Measurements from ENCODE around the gene CIC. TPM values are rescaled to one million over a fixed set of nuclear protein-coding genes. Genes with fewer than 3 reads are reported as not detected.
A peak's percentile ranks its signal among the peaks of the same experiment; 100 is the strongest.
"Not testable (repeated sequence)": the region's sequence is repeated elsewhere in the genome, so short reads cannot be mapped to it uniquely, and the experiment has no call there.

The CIC gene
- total RNA-seq, 6 experiments from 2014 or later, result 67.6 to 75.4 (median 73.7) TPM

DNA sequence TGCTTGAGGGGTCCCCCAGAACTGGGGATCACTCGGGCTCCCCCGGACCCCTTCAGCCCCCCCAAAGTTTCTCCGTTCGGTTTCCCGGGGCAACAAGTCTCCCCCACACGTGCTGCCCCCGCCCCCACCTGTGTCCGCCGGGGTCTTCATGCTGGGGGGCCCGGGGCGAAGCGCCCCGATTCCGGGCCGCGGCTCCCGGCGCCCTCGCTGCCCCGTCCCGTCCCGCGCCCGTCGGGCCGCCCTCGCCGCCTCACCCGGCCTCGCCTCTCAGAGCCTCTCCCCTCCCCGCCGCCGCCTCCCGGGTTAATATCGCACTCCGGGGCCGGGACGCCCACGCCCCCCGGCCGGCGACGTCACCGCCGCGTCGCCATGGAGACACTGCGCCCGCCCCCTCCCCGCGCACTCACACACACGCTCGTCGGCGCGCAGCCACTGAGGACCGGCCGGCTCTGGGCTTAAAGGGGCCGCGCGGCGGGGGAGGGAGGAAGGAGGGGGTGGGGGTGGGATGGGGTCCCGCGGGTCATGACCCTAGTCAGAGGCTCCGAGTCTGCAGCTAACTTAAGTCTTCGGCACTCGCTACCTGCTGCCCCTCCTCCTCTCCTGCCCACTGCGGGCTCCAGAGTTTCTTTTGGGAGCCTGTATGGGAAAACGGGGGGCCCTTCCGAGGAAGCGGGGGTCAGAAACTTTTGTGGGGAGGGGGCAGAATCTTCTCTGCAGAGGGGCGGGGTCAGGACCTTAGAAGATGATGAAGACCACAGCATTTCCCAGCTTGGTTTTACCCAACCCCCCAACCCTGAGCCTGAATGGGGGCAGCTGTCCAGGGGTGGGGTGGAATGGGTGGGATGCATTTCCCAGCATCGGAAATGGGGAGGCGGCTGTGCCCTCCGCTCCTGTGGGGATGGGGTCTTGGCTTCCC is 13.9 kb upstream of the CIC start, which contains the start of gene ERF:
TSS of gene ERF (minus strand) at position 279 of the 916 bp plus-strand sequence. CDS start at position 150, 129 bp downstream.
- Mint-ChIP-seq H3K27me3 (ENCODE audit: insufficient read depth) (peaks cover 3% of the 10 kb centered on the region; the same call in 1 of the 2 replicates), H3K36me3 (ENCODE audit: low read depth) (peaks cover 9% of the 10 kb centered on the region), H3K27ac (peak within 1 kb of the TSS; percentile 93), H3K4me3 (peak within 1 kb of the TSS; percentile 91), H3K4me1 (ENCODE audit: low read depth) (peaks cover 40% of the 10 kb centered on the region), H3K9me3 (no peaks in the 10 kb centered on the region; the same call in 1 of the 2 replicates)
- peak; percentile 83 for DNase-seq
- TF ChIP-seq, protein P1, sequence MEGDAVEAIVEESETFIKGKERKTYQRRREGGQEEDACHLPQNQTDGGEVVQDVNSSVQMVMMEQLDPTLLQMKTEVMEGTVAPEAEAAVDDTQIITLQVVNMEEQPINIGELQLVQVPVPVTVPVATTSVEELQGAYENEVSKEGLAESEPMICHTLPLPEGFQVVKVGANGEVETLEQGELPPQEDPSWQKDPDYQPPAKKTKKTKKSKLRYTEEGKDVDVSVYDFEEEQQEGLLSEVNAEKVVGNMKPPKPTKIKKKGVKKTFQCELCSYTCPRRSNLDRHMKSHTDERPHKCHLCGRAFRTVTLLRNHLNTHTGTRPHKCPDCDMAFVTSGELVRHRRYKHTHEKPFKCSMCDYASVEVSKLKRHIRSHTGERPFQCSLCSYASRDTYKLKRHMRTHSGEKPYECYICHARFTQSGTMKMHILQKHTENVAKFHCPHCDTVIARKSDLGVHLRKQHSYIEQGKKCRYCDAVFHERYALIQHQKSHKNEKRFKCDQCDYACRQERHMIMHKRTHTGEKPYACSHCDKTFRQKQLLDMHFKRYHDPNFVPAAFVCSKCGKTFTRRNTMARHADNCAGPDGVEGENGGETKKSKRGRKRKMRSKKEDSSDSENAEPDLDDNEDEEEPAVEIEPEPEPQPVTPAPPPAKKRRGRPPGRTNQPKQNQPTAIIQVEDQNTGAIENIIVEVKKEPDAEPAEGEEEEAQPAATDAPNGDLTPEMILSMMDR (IDR thresholded peaks at IDR 0.05), result no peak

DNA sequence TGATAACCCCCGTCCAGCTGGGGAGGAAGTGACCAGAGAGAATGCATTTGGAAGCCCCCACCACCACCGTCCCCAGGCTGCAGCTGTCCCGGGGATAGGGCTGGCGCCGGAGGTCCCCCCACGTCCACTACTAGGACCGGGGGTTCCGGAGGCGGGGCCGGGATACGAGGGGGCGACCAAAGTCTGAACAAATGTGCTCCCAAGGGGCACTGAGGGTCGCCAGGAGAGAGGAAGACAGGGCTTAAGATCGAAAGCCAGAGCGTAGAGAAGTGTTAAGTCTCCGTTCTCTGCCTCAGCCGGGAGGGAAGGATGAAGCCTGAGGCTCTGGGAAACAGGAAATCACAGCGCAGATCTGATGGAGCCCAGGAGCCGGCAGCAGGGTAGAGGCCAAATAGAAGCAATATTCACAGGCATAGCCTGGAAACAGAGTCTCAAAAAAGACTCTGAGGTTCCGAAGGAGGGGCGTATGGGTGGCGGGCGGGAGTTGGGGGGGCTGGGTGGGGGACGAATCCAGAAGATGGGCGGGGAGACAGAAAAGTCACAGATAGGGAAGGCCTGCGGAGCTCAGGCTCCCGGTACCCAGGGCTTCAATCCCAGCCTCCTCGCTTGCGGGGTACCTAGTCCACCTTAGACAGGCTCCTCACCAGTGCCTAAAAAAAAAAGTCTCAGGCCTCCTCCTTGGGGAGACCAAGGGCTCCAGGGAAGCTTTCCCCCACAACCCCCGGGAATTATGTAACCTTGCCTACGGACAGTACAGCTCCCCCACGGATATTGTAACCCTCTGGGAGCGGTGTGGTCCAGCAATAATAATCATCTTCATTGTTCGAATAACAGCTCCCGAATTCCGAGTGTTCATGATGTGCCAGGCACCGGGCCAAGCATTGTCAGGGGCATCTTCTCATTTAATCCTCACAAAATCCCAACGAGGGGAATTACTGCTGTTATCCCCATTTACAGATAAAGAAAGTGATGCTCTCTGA is 13.0 kb upstream of the CIC start:
- TF ChIP-seq, protein P1 (IDR thresholded peaks at IDR 0.05), result no peak
- Mint-ChIP-seq H3K9me3 (no peaks in the 10 kb centered on the region; the same call in 1 of the 2 replicates), H3K4me1 (ENCODE audit: low read depth) (peaks cover 31% of the 10 kb centered on the region), H3K4me3 (peak overlapping the region; percentile 91), H3K27ac (peak overlapping the region; percentile 93), H3K36me3 (ENCODE audit: low read depth) (peaks cover 9% of the 10 kb centered on the region), H3K27me3 (ENCODE audit: insufficient read depth) (peaks cover 3% of the 10 kb centered on the region; the same call in 1 of the 2 replicates)
- DNase-seq, result no peak

DNA sequence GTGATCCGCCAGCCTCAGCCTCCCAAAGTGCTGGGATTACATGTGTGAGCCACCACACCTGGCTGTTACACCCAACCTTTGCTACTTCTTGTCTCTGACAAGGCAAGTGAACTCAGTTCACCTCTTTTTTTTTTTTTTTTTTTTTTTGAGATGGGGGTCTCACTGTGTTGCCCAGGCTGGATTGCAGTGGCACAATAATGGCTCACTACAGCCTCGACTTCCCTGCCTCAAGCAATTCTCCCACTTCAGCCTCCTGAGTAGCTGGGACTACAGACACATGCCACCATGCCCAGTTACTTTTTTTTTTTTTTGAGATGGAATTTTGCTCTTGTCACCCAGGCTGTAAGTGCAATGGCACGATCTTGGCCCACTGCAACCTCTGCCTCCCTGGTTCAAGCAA is 11.2 kb upstream of the CIC start:
- not testable (repeated sequence) for H3K27ac Mint-ChIP-seq; H3K27me3 Mint-ChIP-seq (ENCODE audit: insufficient read depth); H3K36me3 Mint-ChIP-seq (ENCODE audit: low read depth); DNase-seq; H3K4me3 Mint-ChIP-seq; H3K9me3 Mint-ChIP-seq
- H3K4me1 Mint-ChIP-seq (ENCODE audit: low read depth), result peaks cover 21% of the 10 kb centered on the region

DNA sequence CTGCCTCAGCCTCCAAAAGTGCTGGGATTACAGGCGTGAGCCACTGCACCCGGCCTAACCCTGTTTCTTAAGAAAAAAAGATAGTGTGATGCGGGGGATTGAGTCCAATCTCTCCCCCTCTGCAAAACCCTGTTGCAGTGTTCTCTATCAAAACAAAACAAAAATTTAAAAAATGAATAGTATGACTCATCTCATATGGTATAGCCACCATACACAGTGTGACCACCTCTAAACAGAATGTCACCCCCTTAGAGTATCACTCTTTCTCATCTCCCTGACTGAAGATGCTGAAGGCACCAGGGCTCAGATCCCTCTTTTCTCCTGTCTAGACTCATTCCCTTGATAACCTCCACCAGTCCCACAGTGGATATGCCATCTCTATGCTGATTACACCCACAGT is 7.3 kb upstream of the CIC start:
- H3K27ac Mint-ChIP-seq, result no peak overlapping the region
- no peaks in the 10 kb centered on the region for H3K27me3 Mint-ChIP-seq (ENCODE audit: insufficient read depth)
- H3K9me3 Mint-ChIP-seq, result no peaks in the 10 kb centered on the region
- H3K4me1 Mint-ChIP-seq (ENCODE audit: low read depth), result peaks cover 7% of the 10 kb centered on the region
- no peak overlapping the region for H3K4me3 Mint-ChIP-seq
- H3K36me3 Mint-ChIP-seq (ENCODE audit: low read depth), result no peaks in the 10 kb centered on the region
- TF ChIP-seq, protein P1 (IDR thresholded peaks at IDR 0.05), result no peak
- no peak for DNase-seq

DNA sequence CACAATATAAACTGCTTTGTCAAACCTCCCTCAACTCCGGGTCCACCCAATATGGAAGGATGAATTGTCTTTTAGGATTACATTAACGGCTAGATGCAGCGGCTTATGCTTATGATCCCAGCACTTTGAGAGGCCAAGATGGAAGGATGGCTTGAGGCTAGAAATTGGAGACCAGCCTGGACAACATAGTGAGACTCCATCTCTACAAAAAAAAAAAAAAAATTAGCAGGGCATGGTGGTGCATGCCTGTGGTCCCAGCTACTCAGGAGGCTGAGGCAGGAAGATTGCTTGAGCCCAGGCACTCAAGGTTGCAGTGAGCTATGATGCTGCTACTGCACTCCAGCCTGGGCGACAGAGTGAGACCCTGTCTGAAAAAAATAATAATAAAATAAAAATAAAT is 2.9 kb upstream of the CIC start:
- H3K27ac Mint-ChIP-seq; H3K4me3 Mint-ChIP-seq; DNase-seq; H3K27me3 Mint-ChIP-seq (ENCODE audit: insufficient read depth); H3K36me3 Mint-ChIP-seq (ENCODE audit: low read depth); H3K9me3 Mint-ChIP-seq: not testable (repeated sequence)
- H3K4me1 Mint-ChIP-seq (ENCODE audit: low read depth), result peaks cover 22% of the 10 kb centered on the region

DNA sequence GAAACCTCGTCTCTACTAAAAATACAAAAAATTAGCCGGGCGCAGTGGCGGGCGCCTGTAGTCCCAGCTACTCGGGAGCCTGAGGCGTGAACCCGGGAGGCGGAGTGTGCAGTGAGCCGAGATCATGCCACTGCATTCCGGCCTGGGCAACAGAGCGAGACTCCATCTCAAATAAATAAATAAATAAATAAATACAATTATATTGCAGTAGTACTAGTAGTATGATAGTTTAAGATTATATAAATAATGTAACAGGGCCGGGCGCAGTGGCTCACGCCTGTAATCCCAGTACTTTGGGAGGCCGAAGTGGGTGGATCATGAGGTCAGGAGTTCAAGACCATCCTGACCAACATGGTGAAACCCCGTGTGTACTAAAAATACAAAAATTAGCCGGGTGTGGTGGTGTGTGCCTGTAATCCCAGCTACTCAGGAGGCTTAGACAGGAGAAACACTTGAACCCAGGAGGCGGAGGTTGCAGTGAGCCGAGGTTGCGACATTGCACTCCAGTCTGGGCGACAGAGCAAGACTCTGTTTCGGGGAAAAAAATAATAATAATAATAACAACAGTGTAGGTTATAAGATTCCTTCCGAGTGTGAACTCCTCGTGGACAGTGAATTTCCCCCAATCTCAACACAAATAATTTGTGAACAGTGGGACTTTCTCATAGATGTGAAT is 2.0 kb upstream of the CIC start:
- H3K36me3 Mint-ChIP-seq (ENCODE audit: low read depth); DNase-seq; H3K27ac Mint-ChIP-seq; H3K9me3 Mint-ChIP-seq; H3K27me3 Mint-ChIP-seq (ENCODE audit: insufficient read depth); H3K4me3 Mint-ChIP-seq: not testable (repeated sequence)
- H3K4me1 Mint-ChIP-seq (ENCODE audit: low read depth), result peaks cover 22% of the 10 kb centered on the region
